NOMO-1 (cell line): ENCODE results near the gene RPS18.
"Not testable (repeated sequence)": the region's sequence is repeated elsewhere in the genome, so short reads cannot be mapped to it uniquely, and the experiment has no call there.

Experiments
- DNase-seq, 2 experiments: peaks; one replicate each; lab custom pipeline; 2025; ENCODE audit not compliant: unreplicated experiment in 2 of 2; lab: John Stamatoyannopoulos, UW

The RPS18 gene

DNA sequence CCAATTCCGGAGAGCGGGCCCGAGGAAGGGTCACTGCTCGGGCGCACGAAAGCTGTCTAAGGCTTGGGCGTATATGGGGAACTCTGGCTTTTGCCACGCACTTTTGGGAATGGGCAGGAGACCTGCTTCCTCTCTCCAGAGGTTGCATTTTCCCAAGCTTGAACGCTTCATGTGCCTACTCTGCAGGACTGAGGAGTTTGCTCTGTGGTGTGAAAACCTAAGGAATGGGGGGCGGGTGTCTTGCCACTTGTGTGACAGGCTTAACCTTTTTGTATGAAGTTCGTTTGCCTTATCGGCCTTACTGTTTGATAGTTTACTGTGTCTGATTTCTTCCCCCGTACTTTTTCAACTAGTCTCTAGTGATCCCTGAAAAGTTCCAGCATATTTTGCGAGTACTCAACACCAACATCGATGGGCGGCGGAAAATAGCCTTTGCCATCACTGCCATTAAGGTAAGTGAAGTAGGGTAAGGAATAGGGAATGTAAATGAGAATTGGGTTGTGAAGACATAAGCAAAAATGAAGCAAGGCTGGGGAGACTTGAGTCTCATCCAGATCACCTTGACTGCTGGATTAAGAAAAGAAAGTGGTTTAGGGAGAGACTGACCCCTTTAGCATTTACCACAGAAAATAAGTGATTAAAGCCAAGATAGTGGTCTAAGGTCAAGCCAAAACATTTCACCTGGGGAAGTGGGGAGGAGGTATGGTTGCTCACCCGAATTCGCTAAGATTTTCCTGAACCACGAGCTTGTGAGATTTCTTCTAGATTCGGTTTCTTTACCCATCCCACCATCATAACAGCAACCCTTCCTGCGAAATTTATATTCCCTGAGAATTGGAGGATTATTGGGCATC, 627 bp downstream of the RPS18 start:
- no peak for DNase-seq

DNA sequence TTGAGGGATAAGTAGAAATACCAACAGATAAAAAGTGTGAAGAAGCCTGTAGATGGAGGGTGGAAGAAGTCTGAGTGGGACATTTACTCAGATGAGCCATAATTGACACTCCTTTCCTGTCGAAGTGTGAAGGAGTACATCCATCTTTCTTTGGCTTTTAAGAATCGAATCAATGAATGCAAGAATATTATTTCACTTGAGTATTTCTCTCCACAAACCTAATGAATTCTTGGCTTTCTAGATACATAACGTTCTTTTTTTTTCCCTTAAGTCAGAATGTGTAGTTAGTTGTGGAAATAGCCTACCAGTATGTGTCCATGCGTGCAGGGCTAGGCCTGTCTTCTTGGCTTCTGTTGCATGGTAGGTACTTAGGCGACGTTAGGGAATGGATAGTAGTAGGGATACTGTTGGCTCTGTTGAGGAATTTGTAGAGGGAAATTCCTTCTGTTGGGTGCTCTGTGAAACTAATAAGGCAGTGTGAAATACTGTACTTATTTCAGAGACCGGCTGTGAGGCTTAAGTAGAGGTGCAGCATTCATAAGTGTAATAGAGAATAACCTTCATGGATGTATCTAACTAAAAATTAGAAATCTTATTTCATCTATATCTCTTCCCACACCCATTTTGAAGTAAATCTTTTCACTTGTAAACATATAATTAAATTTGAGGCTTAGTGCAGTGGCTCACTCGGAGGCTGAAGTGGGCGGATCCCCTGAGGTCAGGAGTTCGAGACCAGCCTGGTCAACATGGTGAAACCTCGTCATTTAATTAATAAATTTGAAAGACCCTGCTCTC, 1.5 kb downstream of the RPS18 start:
- no peak for DNase-seq

DNA sequence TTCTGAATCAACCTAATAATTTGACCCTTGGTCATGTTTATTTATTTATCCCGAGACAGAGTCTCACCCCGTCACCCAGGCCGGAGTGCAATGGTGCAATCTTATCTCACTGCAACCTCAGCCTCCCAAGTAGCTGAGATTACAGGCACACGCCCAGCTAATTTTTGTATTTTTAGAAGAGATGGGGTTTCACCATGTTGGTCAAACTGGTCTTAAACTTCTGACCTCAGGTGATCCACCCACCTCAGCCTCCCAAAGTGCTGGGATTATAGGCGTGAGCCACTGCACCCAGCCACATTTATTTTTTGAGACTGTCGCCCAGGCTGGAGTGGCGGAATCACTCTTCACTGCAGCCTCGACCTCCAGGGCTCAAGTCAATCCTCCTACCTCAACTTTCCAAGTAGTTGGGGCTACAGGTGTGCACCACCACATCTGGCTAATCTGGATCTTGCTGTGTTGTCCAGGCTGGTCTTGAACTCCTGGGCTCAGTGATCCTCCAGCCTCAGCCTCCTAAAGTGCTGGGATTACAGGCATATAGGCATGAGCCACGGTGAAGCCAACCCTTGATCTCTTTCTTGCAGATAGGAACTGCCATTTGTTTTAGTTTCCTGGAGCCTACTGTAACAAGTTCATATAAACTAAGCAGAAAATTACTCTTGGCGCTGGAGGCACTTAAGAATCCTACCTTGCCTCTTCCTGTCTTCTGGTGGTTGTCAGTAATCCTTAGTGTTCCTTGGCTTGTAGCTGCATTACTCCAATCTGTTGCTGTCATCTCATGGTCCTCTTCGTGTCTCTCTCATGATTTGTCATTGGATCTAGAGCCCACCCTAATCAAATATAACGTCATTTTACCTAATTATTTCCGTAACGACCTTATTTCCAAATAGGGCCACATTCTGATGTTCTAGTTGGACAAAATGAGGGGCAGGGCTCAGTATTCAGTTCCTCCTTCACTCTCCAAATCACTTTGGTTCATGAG, 2.3 kb downstream of the RPS18 start:
- DNase-seq = peak in 1 of 2 experiments; percentile 22

DNA sequence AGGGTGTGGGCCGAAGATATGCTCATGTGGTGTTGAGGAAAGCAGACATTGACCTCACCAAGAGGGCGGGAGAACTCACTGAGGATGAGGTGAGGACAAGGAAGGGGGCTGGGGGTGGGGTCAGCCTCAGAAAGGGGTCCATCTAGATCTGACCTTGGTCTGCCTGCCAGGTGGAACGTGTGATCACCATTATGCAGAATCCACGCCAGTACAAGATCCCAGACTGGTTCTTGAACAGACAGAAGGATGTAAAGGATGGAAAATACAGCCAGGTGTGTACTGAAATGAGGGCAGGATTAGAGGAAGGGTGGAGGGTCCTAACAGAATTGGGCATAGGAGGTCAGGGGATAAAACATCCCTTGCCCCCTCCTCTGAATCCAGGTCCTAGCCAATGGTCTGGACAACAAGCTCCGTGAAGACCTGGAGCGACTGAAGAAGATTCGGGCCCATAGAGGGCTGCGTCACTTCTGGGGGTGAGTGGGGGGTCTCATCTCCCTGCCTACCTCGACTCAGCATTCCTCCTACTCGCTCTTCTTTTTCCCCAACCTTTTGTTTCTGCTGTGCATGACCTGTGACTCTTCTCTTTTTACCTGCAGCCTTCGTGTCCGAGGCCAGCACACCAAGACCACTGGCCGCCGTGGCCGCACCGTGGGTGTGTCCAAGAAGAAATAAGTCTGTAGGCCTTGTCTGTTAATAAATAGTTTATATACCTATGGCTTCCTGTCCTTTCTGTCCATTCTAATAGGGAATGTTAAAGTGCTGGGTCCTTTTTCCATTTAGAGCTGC, 4.1 kb downstream of the RPS18 start:
- DNase-seq = not testable (repeated sequence)

DNA sequence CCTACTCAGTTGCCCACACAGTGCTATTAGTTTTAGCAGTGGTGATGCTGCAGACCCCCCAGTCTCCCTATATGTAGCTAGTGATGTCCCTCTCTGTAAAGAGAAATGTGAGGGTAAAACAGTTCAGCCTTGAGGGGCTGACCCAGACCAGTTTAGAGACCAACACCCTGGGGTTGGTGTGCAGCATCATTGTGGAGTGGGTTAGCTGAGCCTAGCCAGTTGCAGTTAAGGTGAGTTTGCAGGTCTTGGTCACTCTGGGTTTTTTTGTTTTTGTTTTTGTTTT, 4.6 kb downstream of the RPS18 start:
- DNase-seq = no peak

DNA sequence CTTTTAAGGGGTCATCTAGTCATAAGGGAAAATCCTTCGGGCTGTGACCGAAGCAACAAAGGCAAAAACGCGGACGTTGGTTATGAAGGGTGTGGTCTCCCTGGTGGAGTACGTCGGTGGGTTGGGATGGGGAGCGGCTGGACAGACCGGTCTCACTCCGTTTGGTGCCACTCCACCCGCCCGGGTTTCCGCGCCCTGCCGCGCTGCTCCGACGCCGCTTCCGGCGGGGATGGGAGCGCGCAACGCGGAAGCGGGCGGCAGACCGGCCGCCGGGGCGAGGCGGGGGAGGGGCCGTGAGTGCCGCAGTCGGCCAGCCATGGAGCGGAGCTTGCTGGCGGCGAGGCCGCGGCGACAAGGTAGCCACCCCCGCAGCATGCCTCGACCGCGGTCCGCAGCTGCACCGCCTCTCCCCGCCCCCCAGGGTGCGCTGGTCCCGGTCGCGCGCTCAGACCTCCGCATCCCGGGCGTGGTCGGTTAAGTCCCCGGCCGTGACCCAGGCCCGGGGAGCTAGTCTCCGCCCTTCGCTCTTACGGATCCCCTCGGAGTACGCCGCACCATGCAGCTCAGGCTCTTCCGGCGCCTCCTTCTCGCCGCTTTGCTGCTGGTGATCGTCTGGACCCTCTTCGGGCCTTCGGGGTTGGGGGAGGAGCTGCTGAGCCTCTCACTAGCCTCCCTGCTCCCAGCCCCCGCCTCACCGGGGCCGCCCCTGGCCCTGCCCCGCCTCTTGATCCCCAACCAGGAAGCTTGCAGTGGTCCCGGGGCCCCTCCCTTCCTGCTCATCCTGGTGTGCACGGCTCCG, 5.2 kb downstream of the RPS18 start, which contains the start of gene B3GALT4:
Gene B3GALT4, plus strand, starts transcription at position 260 of the 799 bp plus-strand sequence. Its CDS starts 297 bp downstream, at position 557.
- peak; percentile 78 to 87 for DNase-seq

DNA sequence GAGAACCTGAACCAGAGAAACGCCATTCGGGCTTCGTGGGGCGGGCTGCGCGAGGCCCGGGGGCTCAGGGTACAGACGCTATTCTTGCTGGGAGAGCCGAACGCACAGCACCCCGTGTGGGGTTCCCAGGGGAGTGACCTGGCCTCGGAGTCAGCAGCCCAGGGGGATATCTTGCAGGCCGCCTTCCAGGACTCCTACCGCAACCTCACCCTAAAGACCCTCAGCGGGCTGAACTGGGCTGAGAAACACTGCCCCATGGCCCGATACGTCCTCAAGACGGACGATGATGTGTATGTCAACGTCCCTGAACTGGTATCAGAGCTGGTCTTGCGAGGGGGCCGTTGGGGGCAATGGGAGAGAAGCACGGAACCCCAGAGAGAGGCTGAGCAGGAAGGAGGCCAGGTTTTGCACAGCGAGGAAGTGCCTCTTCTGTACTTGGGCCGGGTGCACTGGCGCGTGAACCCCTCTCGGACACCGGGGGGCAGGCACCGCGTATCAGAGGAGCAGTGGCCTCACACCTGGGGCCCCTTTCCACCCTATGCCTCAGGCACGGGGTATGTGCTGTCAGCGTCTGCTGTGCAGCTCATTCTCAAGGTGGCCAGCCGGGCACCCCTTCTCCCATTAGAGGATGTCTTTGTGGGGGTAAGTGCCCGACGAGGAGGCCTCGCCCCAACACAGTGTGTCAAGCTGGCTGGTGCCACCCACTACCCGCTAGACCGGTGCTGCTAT, 6.0 kb downstream of the RPS18 start:
- no peak for DNase-seq

DNA sequence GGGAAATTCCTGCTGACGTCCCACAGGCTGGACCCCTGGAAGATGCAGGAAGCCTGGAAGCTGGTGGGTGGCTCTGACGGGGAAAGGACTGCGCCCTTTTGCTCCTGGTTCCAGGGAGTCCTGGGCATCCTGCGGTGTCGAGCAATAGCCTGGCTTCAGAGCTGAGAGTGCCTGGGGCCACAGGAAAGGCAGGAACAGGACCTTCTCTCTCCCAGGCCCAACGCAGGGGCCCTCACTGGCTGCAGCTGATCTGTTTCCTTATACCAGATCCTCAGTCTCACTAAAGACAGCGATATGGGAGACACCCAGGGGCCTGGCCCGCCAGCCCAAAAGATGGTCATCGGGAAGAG, 6.5 kb downstream of the RPS18 start:
- no peak for DNase-seq

DNA sequence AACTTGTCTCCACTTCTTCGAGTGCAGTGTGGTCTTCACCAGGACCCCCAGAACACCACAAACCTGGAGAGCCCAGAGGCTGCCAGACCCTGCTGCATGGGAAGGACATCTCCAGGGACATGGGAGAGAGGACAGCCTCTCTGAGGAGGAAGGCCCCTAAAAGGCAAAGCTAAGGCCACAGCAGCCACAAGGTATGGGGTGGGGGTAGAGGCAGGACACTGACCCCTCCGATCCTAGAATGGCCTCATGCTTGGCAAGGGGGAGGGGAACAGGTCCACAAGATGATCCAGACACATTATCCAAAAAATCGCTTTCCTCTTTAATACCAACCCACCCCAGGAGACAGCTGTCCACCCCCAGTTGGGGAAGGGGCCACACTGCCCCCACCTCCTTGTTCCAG, 6.9 kb downstream of the RPS18 start:
- DNase-seq = no peak

DNA sequence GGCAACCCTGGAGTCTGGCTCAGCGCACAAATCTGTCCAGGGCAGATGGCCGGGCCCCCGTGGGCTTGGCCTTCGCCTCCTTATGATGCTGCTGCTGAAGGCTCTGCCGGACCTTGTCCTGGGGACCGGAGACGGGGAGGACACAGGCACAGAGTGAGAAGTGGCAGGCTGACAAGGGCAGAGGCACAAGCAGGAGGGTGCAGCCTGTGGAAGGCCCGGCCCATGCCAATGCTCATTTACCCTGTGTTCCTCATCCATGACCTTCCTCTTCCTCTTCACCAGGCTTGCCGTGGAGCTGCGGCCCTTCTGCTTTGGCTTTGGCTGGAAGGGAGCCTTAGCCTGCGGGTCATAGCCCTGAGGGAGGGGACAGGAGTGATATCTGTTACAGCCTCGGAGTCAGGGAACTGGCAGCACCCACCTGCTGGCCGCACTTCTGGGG, 7.4 kb downstream of the RPS18 start:
- no peak for DNase-seq

DNA sequence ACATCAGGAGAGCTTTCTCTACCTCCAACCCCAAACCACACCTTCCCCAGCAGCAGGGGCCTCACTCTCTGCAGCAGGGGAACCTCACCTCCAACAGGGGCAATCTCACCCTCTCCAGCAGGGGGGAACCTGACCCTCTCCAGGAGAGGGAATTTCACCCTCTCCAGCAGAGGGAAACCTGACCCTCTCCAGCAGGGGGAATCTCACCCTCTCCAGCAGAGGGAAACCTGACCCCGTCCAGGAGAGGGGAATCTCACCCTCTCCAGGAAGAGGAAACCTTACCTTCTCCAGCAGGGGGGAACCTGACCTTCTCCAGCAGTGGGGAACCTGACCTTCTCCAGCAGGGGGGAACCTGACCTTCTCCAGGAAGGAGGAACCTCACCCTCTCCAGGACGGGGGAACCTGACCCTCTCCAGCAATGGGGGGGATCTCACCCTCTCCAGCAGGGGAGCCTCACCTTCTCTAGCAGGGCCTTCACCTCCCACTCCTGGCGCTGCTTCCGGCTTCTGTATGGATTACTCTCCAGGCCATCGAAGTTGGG, 8.2 kb downstream of the RPS18 start:
- no peak for DNase-seq

DNA sequence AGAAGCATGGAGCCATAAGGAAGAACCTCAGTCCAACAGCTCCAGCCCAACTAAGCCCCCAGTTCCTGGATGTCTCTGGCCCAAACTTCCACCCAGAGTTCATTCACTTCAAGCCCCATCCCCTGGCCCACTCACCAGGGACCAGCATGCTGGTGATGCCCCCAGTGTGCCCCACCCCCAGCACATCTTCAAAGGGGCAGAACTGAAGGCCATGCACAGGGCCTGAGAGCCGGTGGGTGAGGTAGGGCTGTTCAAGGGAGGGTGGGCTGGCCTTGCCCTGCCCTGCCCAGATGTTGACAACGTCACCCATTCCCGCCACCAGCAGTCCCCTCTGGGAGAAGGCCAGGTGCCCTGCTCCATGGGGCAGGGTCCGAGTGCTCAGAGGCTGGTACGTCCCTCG, 8.7 kb downstream of the RPS18 start:
- DNase-seq = no peak

DNA sequence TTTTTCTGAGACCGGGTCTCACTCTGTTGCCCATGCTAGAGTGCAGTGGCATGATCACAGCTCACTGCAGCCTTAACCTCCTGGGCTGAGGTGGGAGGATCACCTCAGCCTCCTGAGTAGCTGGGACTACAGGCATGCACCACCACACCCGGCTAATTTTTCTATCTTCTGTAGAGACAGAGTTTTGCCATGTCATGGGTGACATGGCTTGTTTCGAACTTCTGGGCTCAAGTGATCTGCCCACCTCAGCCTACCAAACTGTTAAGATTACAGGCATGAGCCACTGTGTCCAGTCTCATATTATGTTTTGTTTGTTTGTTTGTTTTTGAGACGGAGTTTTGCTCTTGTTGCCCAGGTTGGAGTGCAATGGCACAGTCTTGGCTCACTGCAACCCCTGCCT, 13.3 kb downstream of the RPS18 start:
- not testable (repeated sequence) for DNase-seq

DNA sequence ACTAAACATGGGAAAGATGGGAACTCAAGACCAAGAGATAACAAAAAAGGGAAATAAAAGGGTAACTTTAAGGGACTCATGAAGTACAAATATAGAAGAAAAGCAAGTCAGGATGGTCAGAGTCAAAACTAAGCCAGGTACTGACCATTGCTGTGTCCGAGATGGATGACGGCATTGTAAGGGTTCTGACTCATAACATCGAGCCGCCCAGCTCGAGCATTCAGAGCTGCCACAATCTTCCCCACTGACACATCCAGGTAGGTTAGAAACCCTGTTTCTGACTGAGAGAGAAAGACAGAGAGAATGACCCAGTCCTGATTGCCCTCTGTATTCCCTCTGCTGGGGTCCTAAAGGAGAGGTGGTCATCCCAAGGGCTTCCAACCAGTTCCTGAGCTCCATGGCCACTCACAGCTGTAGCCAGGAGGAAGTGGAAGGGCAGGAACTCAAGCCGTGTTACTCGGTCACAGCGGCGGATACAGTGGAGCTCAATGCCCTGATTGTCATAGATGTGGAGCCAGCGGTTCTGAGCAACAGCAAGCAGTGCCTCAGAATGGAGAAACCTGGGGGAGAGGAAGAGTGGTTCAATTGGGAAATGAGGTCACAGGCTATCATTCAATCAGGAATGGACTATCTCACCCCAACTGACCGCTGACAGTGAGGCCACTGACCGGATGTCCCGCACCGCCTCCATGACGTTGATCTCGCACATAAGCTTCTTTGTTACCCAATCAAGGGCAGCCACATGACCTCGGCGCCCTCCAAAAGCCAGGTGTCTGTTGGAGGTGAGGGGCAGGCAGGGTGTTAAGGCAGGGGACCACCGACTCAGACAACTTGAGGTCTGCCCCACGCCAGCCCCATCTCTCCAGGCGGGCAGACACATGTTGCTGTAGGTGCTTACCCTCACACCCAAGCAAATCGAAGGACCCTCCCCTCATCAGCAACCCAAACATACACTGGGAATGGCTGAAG, 15.4 kb downstream of the RPS18 start:
- DNase-seq = no peak

DNA sequence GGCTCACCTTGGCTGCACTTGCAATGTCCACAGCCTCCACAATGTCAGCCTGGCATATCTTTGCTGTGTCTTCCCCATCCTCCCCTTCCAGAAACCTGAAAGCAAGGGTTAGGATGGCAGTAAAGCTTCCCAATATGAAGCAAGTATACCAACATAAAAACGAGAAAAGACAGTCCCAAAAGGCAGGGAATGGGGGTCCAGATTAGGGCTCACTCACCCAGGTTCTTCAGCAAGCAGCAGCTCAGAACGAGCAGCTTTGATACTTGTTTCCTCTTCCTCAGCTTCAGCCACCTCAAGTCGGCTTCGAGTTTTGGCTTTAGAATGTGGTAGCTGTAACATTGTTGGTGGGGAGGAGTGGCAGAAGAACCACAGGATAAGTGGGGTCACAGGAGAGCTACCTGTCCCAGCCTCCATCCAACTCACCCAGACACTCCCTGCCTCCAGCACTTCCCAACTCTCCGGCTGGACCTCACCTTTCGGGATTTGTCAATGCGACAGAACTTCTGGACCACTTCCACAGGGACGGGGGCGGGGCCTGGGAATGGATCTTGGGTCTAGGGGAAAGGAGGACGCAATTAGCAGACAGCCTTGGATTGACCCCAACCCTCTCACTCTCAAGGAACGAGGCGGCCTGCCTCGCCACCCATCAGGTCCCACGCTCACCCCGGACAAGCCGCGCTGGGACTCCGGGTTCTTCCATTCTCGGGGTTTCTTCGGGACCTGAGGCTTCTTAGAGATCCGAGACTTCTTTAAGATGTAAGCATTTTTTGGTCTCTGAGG, 16.5 kb downstream of the RPS18 start:
- DNase-seq = no peak

DNA sequence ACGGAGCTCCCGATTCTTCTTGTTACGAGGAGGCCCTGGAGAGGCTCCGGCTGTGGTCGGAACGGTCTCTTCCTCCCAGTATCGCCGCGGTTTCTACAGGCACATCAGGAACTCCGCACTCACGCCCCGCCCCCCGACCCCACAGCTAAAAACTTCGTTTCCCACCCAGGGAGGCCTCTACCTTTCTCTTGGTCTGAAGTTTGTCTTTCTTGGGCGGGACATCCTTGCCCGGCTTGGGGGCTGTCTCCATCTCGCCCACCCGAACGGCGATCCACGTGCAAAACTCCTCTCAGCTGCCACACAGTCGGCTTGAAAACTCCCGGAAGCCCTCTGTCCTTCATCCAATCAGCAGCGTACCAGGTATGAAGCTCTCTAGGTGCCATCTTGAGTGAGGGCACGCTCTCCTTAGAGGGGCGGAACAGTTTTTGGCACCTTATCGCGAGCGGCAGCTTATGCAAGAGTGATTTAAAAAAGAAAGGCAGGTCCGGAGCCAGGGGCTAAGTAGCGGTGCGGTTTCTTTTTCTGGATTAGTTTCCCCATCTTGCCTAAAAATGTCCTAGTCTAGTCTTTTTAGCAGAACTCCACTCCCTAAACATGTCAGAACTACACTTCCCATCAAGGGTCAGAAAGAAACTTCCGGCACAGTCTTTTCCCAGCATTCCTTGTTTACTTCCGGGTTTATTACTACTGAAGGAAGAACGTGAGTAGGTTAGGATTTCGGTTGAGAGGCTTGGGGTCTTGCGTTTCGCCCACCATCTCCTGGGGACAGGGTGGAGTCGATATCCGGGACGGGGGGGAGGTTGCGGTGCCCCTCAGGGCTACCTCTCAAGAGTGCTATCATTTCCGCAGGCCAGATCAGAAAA, 17.3 kb downstream of the RPS18 start, which contains the start of the genes PFDN6 and WDR46:
Gene PFDN6, plus strand, starts transcription at position 681 of the 863 bp plus-strand sequence. CDS start 256 bp downstream, outside the sequence.
Gene WDR46, minus strand, starts transcription at position 319 of the 863 bp plus-strand sequence. Its CDS starts 69 bp downstream, at position 250.
- DNase-seq = peak; percentile 89 to 95
